Endometrium (tissue), 2 donors: ENCODE measurements around the gene THSD7B.
"Not testable (repeated sequence)": the region's sequence is repeated elsewhere in the genome, so short reads cannot be mapped to it uniquely, and the experiment has no call there.

Source experiments
- FAIRE-seq: peaks from 2 replicates; lab custom pipeline; 2012; peaks lifted over from hg19 to GRCh38; lab: Jason Lieb, UNC
- donor health status: control.
- donor health status: control.

Gene THSD7B

GRCh38 chr2:137254052-137254451 is 488.7 kb downstream of the THSD7B start:
- no peak for FAIRE-seq

GRCh38 chr2:137255345-137255744 is 490.0 kb downstream of the THSD7B start:
- FAIRE-seq = no peak

- no peak for FAIRE-seq
Observed at GRCh38 chr2:137255990-137256389, 490.6 kb downstream of the THSD7B start.

GRCh38 chr2:137261881-137262585 is 496.7 kb downstream of the THSD7B start:
- no peak for FAIRE-seq

- no peak for FAIRE-seq
Observed at GRCh38 chr2:137262594-137262993, 497.2 kb downstream of the THSD7B start.

- no peak for FAIRE-seq
Observed at GRCh38 chr2:137287913-137288639, 522.7 kb downstream of the THSD7B start.

GRCh38 chr2:137291836-137292570 is 526.7 kb downstream of the THSD7B start:
- FAIRE-seq = no peak

- no peak for FAIRE-seq
Observed at GRCh38 chr2:137298377-137298776, 533.0 kb downstream of the THSD7B start.

GRCh38 chr2:137300987-137301386 is 535.6 kb downstream of the THSD7B start:
- FAIRE-seq = no peak

GRCh38 chr2:137302957-137303356 is 537.6 kb downstream of the THSD7B start:
- no peak for FAIRE-seq

- no peak for FAIRE-seq
Observed at GRCh38 chr2:137316075-137316474, 550.7 kb downstream of the THSD7B start.

GRCh38 chr2:137321566-137321965 is 556.2 kb downstream of the THSD7B start:
- no peak for FAIRE-seq

GRCh38 chr2:137331562-137331961 is 566.2 kb downstream of the THSD7B start:
- not testable (repeated sequence) for FAIRE-seq

- FAIRE-seq = no peak
Observed at GRCh38 chr2:137333386-137334165, 568.2 kb downstream of the THSD7B start.

GRCh38 chr2:137336067-137336466 is 570.7 kb downstream of the THSD7B start:
- no peak for FAIRE-seq

- FAIRE-seq = no peak
Observed at GRCh38 chr2:137339051-137339450, 573.7 kb downstream of the THSD7B start.

GRCh38 chr2:137345994-137346393 is 580.6 kb downstream of the THSD7B start:
- no peak for FAIRE-seq

GRCh38 chr2:137348301-137348700 is 583.0 kb downstream of the THSD7B start:
- no peak for FAIRE-seq

GRCh38 chr2:137357634-137358033 is 592.3 kb downstream of the THSD7B start:
- FAIRE-seq = no peak

- no peak for FAIRE-seq
Observed at GRCh38 chr2:137367361-137367760, 602.0 kb downstream of the THSD7B start.

- FAIRE-seq = no peak
Observed at GRCh38 chr2:137369106-137369505, 603.8 kb downstream of the THSD7B start.

GRCh38 chr2:137379186-137379585 is 613.8 kb downstream of the THSD7B start:
- FAIRE-seq = no peak
